Measurements from ENCODE around the gene DNAH2. TPM values are rescaled to one million over a fixed set of nuclear protein-coding genes. Genes with fewer than 3 reads are reported as not detected.

DNAH2 gene
- total RNA-seq, 1 donor from 2014 or later, result 0.16 TPM

GRCh38 chr17:7842380-7843256 lies 125.1 kb downstream of the DNAH2 start:
- intact Hi-C loops (cut with DNase I), result loop anchor here (1.0 to 5.0 kb wide), 4 partner anchors 8 to 310 kb away; partner anchors contain the start of genes CHD3, KDM6B, NAA38 and PER1
- peak; percentile 93 for DNase-seq (ENCODE audit: low spot score)

- peak; percentile 80 for DNase-seq (ENCODE audit: low spot score)
- intact Hi-C loops (cut with DNase I), result loop anchor here (2.0 to 5.0 kb wide), 3 partner anchors 14 to 310 kb away; partner anchors contain the start of genes CHD3, NAA38 and PER1
Observed at GRCh38 chr17:7843257-7843535, 125.7 kb downstream of the DNAH2 start.

- intact Hi-C loops (cut with DNase I), result loop anchor here (2.0 to 5.0 kb wide), 3 partner anchors 13 to 309 kb away; partner anchors contain the start of genes CHD3, NAA38 and PER1
- DNase-seq (ENCODE audit: low spot score), result peak; percentile 92
Observed at GRCh38 chr17:7843536-7844291, 126.2 kb downstream of the DNAH2 start.

- DNase-seq (ENCODE audit: low spot score), result peak; percentile 96
- intact Hi-C loops (cut with DNase I), result loop anchor here (5.0 kb wide), 2 partner anchors 43 to 442 kb away; partner anchors contain the start of genes CHD3 and TMEM256
Observed at GRCh38 chr17:7844292-7845154, 127.0 kb downstream of the DNAH2 start.

- DNase-seq (ENCODE audit: low spot score), result no peak
- intact Hi-C loops (cut with DNase I), result loop anchor here (5.0 kb wide), 1 partner anchor 443 kb away; the partner anchor contains the start of gene TMEM256
Observed at GRCh38 chr17:7845359-7846062, 128.0 kb downstream of the DNAH2 start.

- intact Hi-C loops (cut with DNase I), result loop anchor here (5.0 kb wide), 1 partner anchor 444 kb away; the partner anchor contains the start of gene TMEM256
- DNase-seq (ENCODE audit: low spot score), result no peak
Observed at GRCh38 chr17:7846063-7846735, 128.7 kb downstream of the DNAH2 start.

GRCh38 chr17:7846765-7847661 lies 129.5 kb downstream of the DNAH2 start:
- intact Hi-C loops (cut with DNase I), result loop anchor here (5.0 kb wide), 1 partner anchor 445 kb away; the partner anchor contains the start of gene TMEM256
- DNase-seq (ENCODE audit: low spot score), result no peak

GRCh38 chr17:7848131-7848579 lies 130.6 kb downstream of the DNAH2 start:
- DNase-seq (ENCODE audit: low spot score), result no peak
- intact Hi-C loops (cut with DNase I), result loop anchor here (5.0 kb wide), 1 partner anchor 446 kb away; the partner anchor contains the start of gene TMEM256

- intact Hi-C loops (cut with DNase I), result loop anchor here (5.0 kb wide), 1 partner anchor 446 kb away; the partner anchor contains the start of gene TMEM256
Observed at GRCh38 chr17:7848739-7849129, 131.2 kb downstream of the DNAH2 start.

GRCh38 chr17:7849130-7849750 lies 131.7 kb downstream of the DNAH2 start:
- no peak for DNase-seq (ENCODE audit: low spot score)
- intact Hi-C loops (cut with DNase I), result loop anchor here (5.0 kb wide), 1 partner anchor 447 kb away; the partner anchor contains the start of gene TMEM256

More at GRCh38 chr17:7848739-7849129, 131.2 kb downstream of the DNAH2 start:
- DNase-seq (ENCODE audit: low spot score), result no peak

- no peak for DNase-seq (ENCODE audit: low spot score)
- intact Hi-C loops (cut with DNase I), result loop anchor here (2.0 to 5.0 kb wide), 3 partner anchors 27 to 448 kb away; partner anchors contain the start of gene TMEM256
Observed at GRCh38 chr17:7849751-7850504, 132.4 kb downstream of the DNAH2 start.

- intact Hi-C loops (cut with DNase I), result loop anchor here (2.0 to 5.0 kb wide), 2 partner anchors 28 to 109 kb away; no protein-coding TSS in a partner anchor
- DNase-seq (ENCODE audit: low spot score), result no peak
Observed at GRCh38 chr17:7850701-7851437, 133.3 kb downstream of the DNAH2 start.

GRCh38 chr17:7851438-7852261 lies 134.1 kb downstream of the DNAH2 start:
- peak; percentile 95 for DNase-seq (ENCODE audit: low spot score)
- intact Hi-C loops (cut with DNase I), result loop anchor here (2.0 to 5.0 kb wide), 2 partner anchors 29 to 109 kb away; no protein-coding TSS in a partner anchor

- no peak for DNase-seq (ENCODE audit: low spot score)
- intact Hi-C loops (cut with DNase I), result loop anchor here (5.0 kb wide), 1 partner anchor 110 kb away; no protein-coding TSS in a partner anchor
Observed at GRCh38 chr17:7852262-7852670, 134.7 kb downstream of the DNAH2 start.

Measured in cardiac septum (tissue), 1 donor.